Neural cell (in vitro differentiated cells): ENCODE measurements around the gene EPS15.

Experiments used
- CTCF ChIP-seq: fragments of 450-650 bp; IDR thresholded peaks from 2 replicates; pipeline ENCODE4 v1.5.1; 2014; ENCODE audit warnings: antibody characterized with exemption, mild to moderate bottlenecking, moderate library complexity; ENCODE audit not compliant: poor library complexity, severe bottlenecking
- EP300 ChIP-seq: fragments of 450-650 bp; conservative IDR thresholded peaks from 2 replicates; pipeline ENCODE4 v1.6.1; 2014; ENCODE audit warnings: antibody characterized with exemption, mild to moderate bottlenecking, moderate library complexity; ENCODE audit not compliant: poor library complexity, severe bottlenecking
- EZH2 ChIP-seq: fragments of 200-600, 300-800 bp; shearing (Covaris generic), sonication (generic); IDR thresholded peaks from 2 replicates; pipeline ENCODE4 v1.6.1; 2014; ENCODE audit warnings: antibody characterized with exemption, low read length, borderline replicate concordance, mild to moderate bottlenecking; ENCODE audit not compliant: insufficient read depth, poor library complexity, severe bottlenecking
- MXI1 ChIP-seq: fragments of 450-650 bp; conservative IDR thresholded peaks from 2 replicates; pipeline ENCODE4 v1.6.1; 2014; ENCODE audit warnings: antibody characterized with exemption, mild to moderate bottlenecking; ENCODE audit not compliant: poor library complexity, severe bottlenecking
- POLR2AphosphoS5 ChIP-seq: IDR thresholded peaks from 2 replicates; pipeline ENCODE4 v1.6.1; 2012
- RAD21 ChIP-seq: fragments of 450-650 bp; conservative IDR thresholded peaks from 2 replicates; pipeline ENCODE4 v1.6.1; 2014; ENCODE audit warnings: antibody characterized with exemption, mild to moderate bottlenecking, moderate library complexity
- SMC3 ChIP-seq: fragments of 450-650 bp; conservative IDR thresholded peaks from 2 replicates; pipeline ENCODE4 v1.6.1; 2014; ENCODE audit warnings: antibody characterized with exemption, mild to moderate bottlenecking, moderate library complexity; ENCODE audit not compliant: poor library complexity
- TAF1 ChIP-seq: IDR thresholded peaks from 2 replicates; pipeline ENCODE4 v1.6.1; 2012; ENCODE audit warnings: low read depth
- TF ChIP-seq, protein P1 (sequence below): IDR thresholded peaks from 2 replicates; pipeline ENCODE4 v1.6.1; 2012; ENCODE audit warnings: borderline replicate concordance

GRCh38 chr1:51349862-51350261 is 169.2 kb downstream of the EPS15 start:
- TF ChIP-seq RAD21 (no peak), CTCF (no peak), EP300 (no peak), MXI1 (no peak), TAF1 (no peak), EZH2 (no peak), POLR2AphosphoS5 (no peak), SMC3 (no peak)
- TF ChIP-seq, protein P1, sequence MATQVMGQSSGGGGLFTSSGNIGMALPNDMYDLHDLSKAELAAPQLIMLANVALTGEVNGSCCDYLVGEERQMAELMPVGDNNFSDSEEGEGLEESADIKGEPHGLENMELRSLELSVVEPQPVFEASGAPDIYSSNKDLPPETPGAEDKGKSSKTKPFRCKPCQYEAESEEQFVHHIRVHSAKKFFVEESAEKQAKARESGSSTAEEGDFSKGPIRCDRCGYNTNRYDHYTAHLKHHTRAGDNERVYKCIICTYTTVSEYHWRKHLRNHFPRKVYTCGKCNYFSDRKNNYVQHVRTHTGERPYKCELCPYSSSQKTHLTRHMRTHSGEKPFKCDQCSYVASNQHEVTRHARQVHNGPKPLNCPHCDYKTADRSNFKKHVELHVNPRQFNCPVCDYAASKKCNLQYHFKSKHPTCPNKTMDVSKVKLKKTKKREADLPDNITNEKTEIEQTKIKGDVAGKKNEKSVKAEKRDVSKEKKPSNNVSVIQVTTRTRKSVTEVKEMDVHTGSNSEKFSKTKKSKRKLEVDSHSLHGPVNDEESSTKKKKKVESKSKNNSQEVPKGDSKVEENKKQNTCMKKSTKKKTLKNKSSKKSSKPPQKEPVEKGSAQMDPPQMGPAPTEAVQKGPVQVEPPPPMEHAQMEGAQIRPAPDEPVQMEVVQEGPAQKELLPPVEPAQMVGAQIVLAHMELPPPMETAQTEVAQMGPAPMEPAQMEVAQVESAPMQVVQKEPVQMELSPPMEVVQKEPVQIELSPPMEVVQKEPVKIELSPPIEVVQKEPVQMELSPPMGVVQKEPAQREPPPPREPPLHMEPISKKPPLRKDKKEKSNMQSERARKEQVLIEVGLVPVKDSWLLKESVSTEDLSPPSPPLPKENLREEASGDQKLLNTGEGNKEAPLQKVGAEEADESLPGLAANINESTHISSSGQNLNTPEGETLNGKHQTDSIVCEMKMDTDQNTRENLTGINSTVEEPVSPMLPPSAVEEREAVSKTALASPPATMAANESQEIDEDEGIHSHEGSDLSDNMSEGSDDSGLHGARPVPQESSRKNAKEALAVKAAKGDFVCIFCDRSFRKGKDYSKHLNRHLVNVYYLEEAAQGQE: no peak
